Liver (tissue), 9 donors: ENCODE measurements around the gene MAMDC4. TPM values are rescaled to one million over a fixed set of nuclear protein-coding genes. Genes with fewer than 3 reads are reported as not detected.

ENCODE experiments used
- DNase-seq: peaks from one replicate; pipeline ENCODE4 v3.0.0-alpha.2; 2017; ENCODE audit warnings: low spot score
- H3K27ac ChIP-seq, 2 donors: one replicate each; pipeline ENCODE4 v1.7.0; 2013; ENCODE audit warnings: inconsistent platforms in 2 of 2, low read length in 2 of 2, control low read depth in 1 of 2, low read depth in 1 of 2, mild to moderate bottlenecking in 1 of 2
- H3K27me3 ChIP-seq, 4 donors: one replicate each; pipeline versions ENCODE4 v1.6.1 to v1.7.0; 2013; ENCODE audit warnings: low read length in 3 of 4, inconsistent platforms in 1 of 4, mild to moderate bottlenecking in 1 of 4, moderate library complexity in 1 of 4; ENCODE audit not compliant: control insufficient read depth in 4 of 4, insufficient read depth in 4 of 4
- H3K36me3 ChIP-seq, 4 donors: one replicate each; pipeline versions ENCODE4 v1.6.1 to v1.7.0; 2013; ENCODE audit warnings: low read length in 3 of 4, mild to moderate bottlenecking in 3 of 4, low read depth in 1 of 4, moderate library complexity in 1 of 4; ENCODE audit not compliant: control insufficient read depth in 4 of 4, insufficient read depth in 3 of 4
- H3K4me1 ChIP-seq, 4 donors: one replicate each; pipeline versions ENCODE4 v1.6.1 to v1.7.0; 2013; ENCODE audit warnings: low read length in 3 of 4, mild to moderate bottlenecking in 3 of 4, moderate library complexity in 1 of 4; ENCODE audit not compliant: control insufficient read depth in 4 of 4, insufficient read depth in 4 of 4
- H3K4me3 ChIP-seq, 3 donors: one replicate each; pipeline versions ENCODE4 v1.6.1 to v1.7.0; 2013; ENCODE audit warnings: low read length in 3 of 3, control low read depth in 1 of 3, low read depth in 1 of 3, mild to moderate bottlenecking in 1 of 3
- H3K9ac ChIP-seq, 2 donors: one replicate each; pipeline ENCODE4 v1.7.0; 2013; ENCODE audit warnings: low read length in 2 of 2, mild to moderate bottlenecking in 2 of 2, moderate library complexity in 2 of 2, control low read depth in 1 of 2, low read depth in 1 of 2
- H3K9me3 ChIP-seq, 4 donors: one replicate each; pipeline versions ENCODE4 v1.6.1 to v1.7.0; 2013; ENCODE audit warnings: low read length in 3 of 4; ENCODE audit not compliant: control insufficient read depth in 4 of 4
- ATF3 ChIP-seq: IDR thresholded peaks from 2 replicates; pipeline ENCODE4 v1.6.1; 2016; ENCODE audit warnings: antibody characterized with exemption
- EGR1 ChIP-seq, 2 donors: IDR thresholded peaks; 2 replicates each; pipeline ENCODE4 v1.6.1; 2016 to 2018; ENCODE audit warnings: antibody characterized with exemption in 2 of 2, low read depth in 2 of 2
- FOXA1 ChIP-seq: IDR thresholded peaks from 2 replicates; pipeline ENCODE4 v1.6.1; 2016; ENCODE audit warnings: antibody characterized with exemption
- FOXA2 ChIP-seq: IDR thresholded peaks from 2 replicates; pipeline ENCODE4 v1.6.1; 2016; ENCODE audit warnings: antibody characterized with exemption
- HNF4A ChIP-seq, 2 donors: conservative IDR thresholded peaks; 2 replicates each; pipeline ENCODE4 v1.6.1; 2016; ENCODE audit warnings: antibody characterized with exemption in 2 of 2, mild to moderate bottlenecking in 2 of 2
- HNF4G ChIP-seq: IDR thresholded peaks from 2 replicates; pipeline ENCODE4 v1.6.1; 2016; ENCODE audit warnings: antibody characterized with exemption
- JUND ChIP-seq, 2 donors: IDR thresholded peaks; 2 replicates each; pipeline ENCODE4 v1.6.1; 2016; ENCODE audit warnings: antibody characterized with exemption in 2 of 2
- MAX ChIP-seq: IDR thresholded peaks from 2 replicates; pipeline ENCODE4 v1.6.1; 2016; ENCODE audit warnings: antibody characterized with exemption
- NR2F2 ChIP-seq: IDR thresholded peaks from 2 replicates; pipeline ENCODE4 v1.6.1; 2016; ENCODE audit warnings: antibody characterized with exemption
- RAD21 ChIP-seq, 2 donors: IDR thresholded peaks; 2 replicates each; pipeline ENCODE4 v1.6.1; 2016; ENCODE audit warnings: antibody characterized with exemption in 2 of 2, mild to moderate bottlenecking in 2 of 2
- REST ChIP-seq: IDR thresholded peaks from 2 replicates; pipeline ENCODE4 v1.6.1; 2016; ENCODE audit warnings: antibody characterized with exemption, mild to moderate bottlenecking
- RXRA ChIP-seq, 2 donors: IDR thresholded peaks; 2 replicates each; pipeline ENCODE4 v1.6.1; 2017 to 2018; ENCODE audit warnings: antibody characterized with exemption in 2 of 2, mild to moderate bottlenecking in 1 of 2
- SP1 ChIP-seq: IDR thresholded peaks from 2 replicates; pipeline ENCODE4 v1.6.1; 2018; ENCODE audit warnings: antibody characterized with exemption, mild to moderate bottlenecking
- TAF1 ChIP-seq: conservative IDR thresholded peaks from 2 replicates; pipeline ENCODE4 v1.6.1; 2016; ENCODE audit warnings: antibody characterized with exemption, mild to moderate bottlenecking
- ZBTB33 ChIP-seq: IDR thresholded peaks from 2 replicates; pipeline ENCODE4 v1.6.1; 2016; ENCODE audit warnings: antibody characterized with exemption
- WGBS: extraction: QIAGEN DNeasy Blood & Tissue Kit; methylation state at CpG from one replicate; pipeline ENCODE4 v1.1.7; 2013; 5-methylcytosine and 5-hydroxymethylcytosine counted together
- polyA plus RNA-seq, 2 donors: library from polyadenylated mRNA; stranded (reverse) in 1 of 2; unstranded in 1 of 2; fragments of 200-250 nt in 1 of 2; fragments of >200 nt in 1 of 2; fragmentation: Nextera tagmentation in 1 of 2; extraction: Ambion mirVana in 1 of 2; gene quantifications; one replicate each; pipeline versions ENCODE4 v1.2.1 to v1.2.3, GENCODE V29; 2013 to 2015
- total RNA-seq, 2 donors: library from RNA; depleted of rRNA; stranded (reverse); fragments of >200 nt; gene quantifications; one replicate each; pipeline ENCODE4 v1.2.3, GENCODE V29; 2014
- donor health status: healthy.
- donor health status: healthy.
- donor health status: healthy.
- donor health status: healthy.
- donor health status: healthy.

Gene MAMDC4
- total and polyA plus RNA-seq, 4 donors: 2.4 to 8.1 (median 3.9) TPM

GRCh38 chr9:136847826-136848392 lies 4.2 kb upstream of the MAMDC4 start:
- Histone ChIP-seq H3K9ac (peak overlapping the region; percentile 35 to 68), H3K27ac (peak overlapping the region; percentile 83 to 91), H3K27me3 (no peaks in the 10 kb centered on the region), H3K9me3 (peaks cover 0 to 3% (median 0%) of the 10 kb centered on the region in 4 donors), H3K4me3 (peak overlapping the region; percentile 73 to 92 (median 83)), H3K36me3 (peaks cover 0 to 2% (median 0%) of the 10 kb centered on the region in 4 donors), H3K4me1 (peaks cover 22 to 59% (median 47%) of the 10 kb centered on the region in 4 donors)
- WGBS: under 1% methylated on average over 48 of the region's 48 CpGs
- TF ChIP-seq SP1 (peak; percentile 60), HNF4A (conservative IDR thresholded peaks at IDR 0.05) (peak in 1 of 2 donors; percentile 9), RAD21 (IDR thresholded peaks at IDR 0.05) (peak in 1 of 2 donors; percentile 45), FOXA1 (no peak), REST (peak; percentile 66), RXRA (IDR thresholded peaks at IDR 0.05) (peak in 1 of 2 donors; percentile 50), HNF4G (no peak)
- peak; percentile 78 for DNase-seq

- Histone ChIP-seq H3K9me3 (peaks cover 0 to 3% (median 0%) of the 10 kb centered on the region in 4 donors), H3K36me3 (peaks cover 0 to 2% (median 0%) of the 10 kb centered on the region in 4 donors), H3K9ac (peak overlapping the region; percentile 35 to 68), H3K27ac (peak overlapping the region; percentile 83 to 91), H3K4me1 (peaks cover 18 to 55% (median 43%) of the 10 kb centered on the region in 4 donors), H3K4me3 (peak overlapping the region; percentile 73 to 92 (median 83)), H3K27me3 (no peaks in the 10 kb centered on the region)
- no peak for DNase-seq
- under 1% methylated on average over 50 of the region's 53 CpGs for WGBS
- TF ChIP-seq FOXA2: no peak
- TF ChIP-seq TAF1: no peak
- TF ChIP-seq ATF3: no peak
- TF ChIP-seq MAX: no peak
- TF ChIP-seq SP1: no peak
- no peak for TF ChIP-seq ZBTB33
- no peak for TF ChIP-seq JUND (IDR thresholded peaks at IDR 0.05)
- no peak for TF ChIP-seq REST
- no peak for TF ChIP-seq EGR1 (IDR thresholded peaks at IDR 0.05; ENCODE audit: low read depth in 2 of 2)
- TF ChIP-seq NR2F2: no peak
- TF ChIP-seq RXRA (IDR thresholded peaks at IDR 0.05): no peak
- TF ChIP-seq RAD21 (IDR thresholded peaks at IDR 0.05): no peak
Measured at GRCh38 chr9:136848393-136849037, 3.6 kb upstream of the MAMDC4 start.
